Measurements from ENCODE around the gene SCAP.
"Not testable (repeated sequence)": the region's sequence is repeated elsewhere in the genome, so short reads cannot be mapped to it uniquely, and the experiment has no call there.

SCAP gene

GRCh38 chr3:47479826-47480160 lies 4.1 kb upstream of the SCAP start:
- DNase-seq = no peak

- DNase-seq = no peak
Observed at GRCh38 chr3:47478022-47478421, 2.3 kb upstream of the SCAP start.

- no peak for DNase-seq
Observed at GRCh38 chr3:47476644-47477199, 981 bp upstream of the SCAP start.

- DNase-seq = no peak
Observed at GRCh38 chr3:47476330-47476626, 537 bp upstream of the SCAP start.

- no peak for DNase-seq
Observed at GRCh38 chr3:47475029-47475569, 642 bp downstream of the SCAP start.

GRCh38 chr3:47473391-47473790 lies 2.4 kb downstream of the SCAP start:
- DNase-seq = no peak

GRCh38 chr3:47469616-47470015 lies 6.1 kb downstream of the SCAP start:
- DNase-seq = no peak

GRCh38 chr3:47468315-47468714 lies 7.4 kb downstream of the SCAP start:
- DNase-seq = not testable (repeated sequence)

- no peak for DNase-seq
Observed at GRCh38 chr3:47464588-47464987, 11.2 kb downstream of the SCAP start.

GRCh38 chr3:47459534-47460085 lies 16.1 kb downstream of the SCAP start:
- not testable (repeated sequence) for DNase-seq

- no peak for DNase-seq
Observed at GRCh38 chr3:47456984-47457383, 18.8 kb downstream of the SCAP start.

GRCh38 chr3:47455806-47456452 lies 19.8 kb downstream of the SCAP start:
- DNase-seq = no peak

- DNase-seq = no peak
Observed at GRCh38 chr3:47452453-47453215, 23.1 kb downstream of the SCAP start.

- DNase-seq = no peak
Observed at GRCh38 chr3:47444103-47444502, 31.6 kb downstream of the SCAP start.

GRCh38 chr3:47443611-47443995 lies 32.1 kb downstream of the SCAP start:
- DNase-seq = no peak

GRCh38 chr3:47441796-47442551 lies 33.8 kb downstream of the SCAP start:
- no peak for DNase-seq

GRCh38 chr3:47440131-47440530 lies 35.6 kb downstream of the SCAP start:
- DNase-seq = no peak

GRCh38 chr3:47436180-47436579 lies 39.6 kb downstream of the SCAP start:
- no peak for DNase-seq

- no peak for DNase-seq
Observed at GRCh38 chr3:47434849-47435248, 40.9 kb downstream of the SCAP start.

- DNase-seq = no peak
Observed at GRCh38 chr3:47433796-47434195, 41.9 kb downstream of the SCAP start.

- DNase-seq = no peak
Observed at GRCh38 chr3:47432673-47433072, 43.1 kb downstream of the SCAP start.

- no peak for DNase-seq
Observed at GRCh38 chr3:47431225-47431624, 44.5 kb downstream of the SCAP start.

- no peak for DNase-seq
Observed at GRCh38 chr3:47430606-47431005, 45.1 kb downstream of the SCAP start.

Data from NCI-H526 treated with DMSO at 0.1 percent for 48 hours (cell line).